ENCODE results near the gene CCDC33.

Gene CCDC33

GRCh38 chr15:74369084-74369745 lies 133.1 kb downstream of the CCDC33 start:
- DNase-seq = no peak

GRCh38 chr15:74369756-74370155 lies 133.6 kb downstream of the CCDC33 start:
- DNase-seq = no peak

DNA sequence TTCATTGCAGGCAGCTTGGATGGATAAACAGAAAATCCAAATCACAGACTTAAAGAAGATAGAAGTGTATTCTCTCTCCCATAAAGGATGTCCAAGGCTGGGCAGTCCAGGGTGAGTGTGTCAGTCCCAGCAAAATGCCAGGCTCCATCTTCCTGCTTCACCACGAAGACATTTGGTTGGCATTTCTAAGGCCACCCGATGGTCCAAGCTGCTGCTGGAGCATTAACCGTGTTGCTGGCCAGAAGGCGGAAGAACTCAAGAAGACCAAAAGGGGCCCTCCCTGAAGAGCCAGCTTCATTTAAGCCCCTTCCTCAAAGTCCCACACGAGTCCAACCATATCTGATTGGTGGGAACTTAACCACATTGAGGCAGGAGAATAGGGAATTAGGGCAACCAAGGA lies 134.3 kb downstream of the CCDC33 start:
- DNase-seq = no peak

DNA sequence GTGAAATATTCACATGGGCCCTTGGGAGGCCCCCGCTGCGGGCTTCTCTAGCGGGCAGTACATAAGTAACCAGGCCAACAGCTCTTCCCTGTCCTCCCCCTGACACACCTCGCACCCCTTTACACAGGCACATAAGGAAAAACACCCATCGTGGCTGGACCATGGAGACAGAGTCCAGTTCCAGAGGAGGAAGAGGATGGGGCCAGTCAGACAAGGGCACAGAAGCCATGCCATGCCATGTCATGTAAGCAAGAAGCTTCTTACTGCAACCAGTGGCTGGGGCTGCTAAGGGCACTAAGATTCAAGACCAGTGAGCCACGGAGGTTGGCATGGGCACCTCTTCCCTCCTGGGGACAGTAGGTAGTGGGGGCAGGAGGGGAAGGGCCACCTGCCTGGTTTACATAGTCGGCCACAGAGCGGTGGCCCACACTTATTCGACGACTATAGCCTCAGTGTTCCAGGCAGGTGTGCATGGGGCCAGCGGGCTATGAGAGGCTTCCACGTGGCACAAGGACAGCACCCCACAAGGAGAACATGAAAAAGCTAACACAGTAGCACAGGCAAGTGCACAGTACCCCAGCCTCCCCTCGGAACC lies 137.0 kb downstream of the CCDC33 start:
- DNase-seq = no peak

- DNase-seq = peak; percentile 92 to 94
These were observed 137.9 kb downstream of the CCDC33 start for GRCh38 chr15:74373731-74374647.

GRCh38 chr15:74374648-74375302 lies 138.6 kb downstream of the CCDC33 start:
- DNase-seq = no peak

DNA sequence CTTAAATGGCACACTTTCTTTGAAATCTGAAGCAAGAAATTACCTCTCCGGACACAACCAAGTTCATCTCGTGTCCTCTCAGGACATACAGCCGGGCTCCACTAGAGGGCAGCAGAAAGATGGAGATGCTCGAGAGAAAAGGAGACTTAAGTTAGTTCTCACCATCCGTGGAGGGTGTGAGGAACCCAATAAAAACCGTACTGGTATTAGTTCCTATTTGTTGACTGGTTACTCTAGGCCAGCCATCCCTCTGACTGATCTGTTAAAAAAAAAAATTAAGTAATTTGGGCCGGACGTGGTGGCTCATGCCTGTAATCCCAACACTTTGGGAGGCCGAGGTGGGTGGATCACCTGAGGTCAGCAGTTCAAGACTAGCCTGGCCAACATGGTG lies 139.2 kb downstream of the CCDC33 start:
- peak; percentile 81 to 87 for DNase-seq

DNA sequence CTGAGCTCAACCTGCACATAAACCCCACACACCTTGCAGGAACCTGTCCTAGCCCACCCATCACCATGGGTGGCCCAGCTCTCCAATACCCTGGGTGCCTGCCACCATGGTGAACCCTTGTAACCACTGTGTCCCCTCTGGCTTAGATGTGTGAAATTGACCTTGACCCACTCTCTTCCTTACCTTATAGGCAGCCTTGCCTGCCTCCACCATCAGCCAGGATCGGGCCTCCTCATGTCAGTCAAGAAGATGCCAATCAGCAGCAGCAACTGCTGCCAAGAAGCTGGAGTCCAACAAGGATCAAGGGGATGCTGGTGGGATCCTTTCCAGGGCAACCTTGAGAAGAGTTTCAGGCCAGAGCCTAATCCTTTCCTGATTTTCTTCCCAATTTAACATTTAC lies 140.1 kb downstream of the CCDC33 start:
- no peak for DNase-seq

DNA sequence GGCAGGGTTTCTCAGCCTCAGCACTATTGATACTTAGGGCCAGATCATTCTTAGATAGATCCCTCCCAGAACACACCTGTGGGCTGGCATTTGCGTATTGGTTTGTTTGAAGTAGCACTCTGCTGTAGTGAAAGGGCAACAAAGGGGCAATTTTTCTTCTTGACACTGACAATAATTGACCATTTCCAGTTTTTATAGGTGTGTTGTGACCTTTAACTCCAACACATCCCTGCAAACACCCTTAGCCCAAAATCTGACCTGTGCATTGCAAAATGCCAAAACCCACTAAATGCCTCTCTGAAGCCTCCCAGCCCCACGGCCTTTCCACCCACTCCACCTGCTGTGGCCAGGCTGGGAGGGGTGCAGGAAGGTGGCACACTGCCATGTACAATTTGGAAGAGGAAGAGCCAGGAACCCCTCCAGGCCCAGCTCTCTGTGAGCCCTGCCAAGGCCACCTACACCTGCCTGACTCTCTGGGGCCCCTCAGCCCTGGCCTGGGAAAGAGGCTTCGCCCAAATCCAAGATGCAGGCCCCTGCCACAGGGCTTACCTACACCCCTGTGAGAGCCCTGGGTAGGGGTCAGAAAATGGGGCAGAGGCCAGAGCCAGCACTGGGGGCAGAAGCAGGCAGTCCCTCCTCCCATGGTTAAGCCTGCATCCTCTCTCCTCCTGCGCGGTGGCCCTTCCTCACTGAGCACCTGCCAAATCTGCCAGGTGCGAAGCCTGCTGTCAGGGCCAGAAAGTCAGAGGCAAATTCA lies 140.9 kb downstream of the CCDC33 start:
- DNase-seq = no peak

GRCh38 chr15:74377831-74378766 lies 142.0 kb downstream of the CCDC33 start:
- no peak for DNase-seq

DNA sequence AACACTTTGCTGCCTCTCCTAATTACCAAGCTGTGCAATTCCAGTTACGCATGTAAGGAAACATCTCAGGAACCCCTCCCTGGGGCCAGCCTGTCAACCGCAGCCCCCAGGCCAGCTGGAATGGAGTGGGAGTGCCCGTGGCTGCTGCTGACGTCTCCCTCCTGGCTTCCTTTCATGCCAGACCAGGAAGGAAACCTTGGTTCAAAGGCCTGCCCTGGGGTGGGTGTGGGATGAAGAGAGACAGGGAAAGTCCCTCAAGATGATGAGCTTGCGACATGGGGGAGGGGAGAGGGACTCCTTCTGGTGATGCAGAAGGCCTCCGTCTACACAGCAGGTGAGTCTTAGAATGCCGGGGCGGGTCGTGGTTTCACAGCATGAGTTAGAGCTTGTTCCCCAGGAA lies 142.7 kb downstream of the CCDC33 start:
- no peak for DNase-seq

- DNase-seq = no peak
These were observed 144.4 kb downstream of the CCDC33 start for GRCh38 chr15:74380361-74381189.

DNA sequence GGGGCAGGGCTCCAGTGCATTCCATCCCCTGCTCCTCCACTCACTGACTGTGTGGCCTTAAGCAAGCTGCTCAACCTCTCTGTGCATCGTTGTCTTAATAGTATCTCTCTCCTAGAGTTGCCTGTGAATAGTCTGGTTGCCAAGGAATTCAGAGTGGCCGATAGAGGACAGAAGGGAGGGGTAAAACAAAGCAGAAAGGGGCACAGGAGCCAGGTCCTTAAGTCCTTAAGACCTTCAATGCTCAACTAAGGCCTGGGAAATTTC lies 145.0 kb downstream of the CCDC33 start:
- DNase-seq = no peak

GRCh38 chr15:74381481-74381880 lies 145.4 kb downstream of the CCDC33 start:
- no peak for DNase-seq

GRCh38 chr15:74382004-74382816 lies 146.1 kb downstream of the CCDC33 start:
- DNase-seq = peak; percentile 77 to 83

DNA sequence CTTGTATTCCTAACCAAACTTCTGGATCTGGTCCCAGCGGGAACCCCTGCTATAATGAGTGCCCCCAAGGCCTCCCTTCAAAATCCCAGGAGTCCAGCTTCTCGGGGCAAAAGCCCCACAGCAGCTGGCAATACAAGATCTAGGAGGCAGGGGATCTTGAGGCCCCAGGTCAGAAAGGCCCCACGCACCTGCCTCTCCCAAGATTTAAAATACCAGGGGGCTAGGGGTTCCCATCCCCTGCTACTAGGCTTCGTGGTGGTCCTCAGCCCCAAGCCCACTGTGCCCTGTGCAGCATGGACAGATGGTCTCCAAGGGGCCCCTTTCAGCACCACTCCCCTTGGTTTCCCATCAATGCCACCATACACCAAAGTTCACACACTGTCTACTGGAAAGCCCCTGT lies 147.2 kb downstream of the CCDC33 start:
- DNase-seq = no peak

DNA sequence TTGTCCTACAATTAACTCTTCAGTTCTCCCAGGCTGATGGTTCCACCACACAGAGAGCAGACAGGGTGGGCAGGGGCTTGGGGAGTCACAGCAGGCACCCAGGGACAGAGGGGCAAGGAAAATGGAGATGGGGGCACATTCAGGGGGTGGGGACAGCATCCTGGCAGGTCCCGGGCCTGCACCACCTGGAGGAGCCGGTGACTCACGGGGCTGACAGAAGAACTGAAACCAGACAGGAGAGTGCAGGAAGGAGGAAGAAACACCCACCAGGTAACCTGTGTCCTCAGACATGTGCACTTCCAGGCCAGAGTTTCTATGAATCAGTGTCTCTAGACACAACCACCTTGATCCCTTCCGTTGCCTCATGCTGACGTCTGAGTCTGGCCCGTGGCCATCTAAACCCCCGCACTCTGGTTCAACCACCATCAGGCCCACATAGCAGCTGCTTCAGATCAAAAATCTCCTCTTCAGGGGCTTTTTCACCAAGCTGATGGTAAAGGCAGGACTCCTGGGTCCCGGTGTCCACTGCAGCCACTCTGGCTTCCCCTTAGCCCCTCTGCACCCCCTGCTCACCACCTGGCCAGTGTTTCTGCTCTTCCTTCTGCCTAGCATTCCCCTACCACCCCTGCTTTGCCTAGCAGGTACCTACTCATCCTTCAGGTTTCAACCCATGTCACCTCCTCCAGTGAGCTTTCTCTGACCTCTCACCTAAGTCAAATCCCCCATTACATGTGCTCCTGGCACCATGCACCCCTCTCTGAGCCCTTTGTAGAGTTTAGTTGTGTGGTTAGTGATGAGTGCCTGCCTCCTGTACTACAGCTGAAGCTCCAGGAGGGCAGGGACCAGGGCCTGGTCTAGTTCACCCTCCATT lies 147.8 kb downstream of the CCDC33 start:
- DNase-seq = peak in 1 of 2 donors; percentile 62

DNA sequence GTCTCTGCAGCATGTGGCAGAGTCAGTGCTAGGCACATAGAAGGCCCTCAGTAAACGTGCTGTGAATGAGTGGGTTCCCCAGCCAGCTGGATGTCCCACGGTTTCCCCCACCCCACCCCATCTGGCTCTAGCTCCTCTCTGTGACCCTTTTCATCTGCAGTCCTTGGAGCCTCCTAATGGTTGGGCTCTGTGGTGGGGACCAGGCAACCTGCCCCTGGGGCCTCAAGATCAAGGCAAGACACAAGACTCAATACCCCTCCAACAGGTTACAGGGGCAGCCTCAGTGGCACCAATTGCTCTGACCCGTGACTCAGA lies 148.4 kb downstream of the CCDC33 start:
- DNase-seq = no peak
